Keratinocyte (primary cell): ENCODE measurements around the gene ACSF3. TPM values are rescaled to one million over a fixed set of nuclear protein-coding genes. Genes with fewer than 3 reads are reported as not detected.

Experiments
- DNase-seq: peaks from one replicate; pipeline ENCODE4 v3.0.0-alpha.2; 2011; ENCODE audit warnings: low read depth, missing footprints, low spot score
- FAIRE-seq: peaks from 2 replicates; lab custom pipeline; 2011; peaks lifted over from hg19 to GRCh38; lab: Jason Lieb, UNC
- H2AFZ ChIP-seq: 2 replicates; pipeline ENCODE4 v1.6.0; 2012; ENCODE audit warnings: low read length, control low read depth, inconsistent platforms; ENCODE audit not compliant: control insufficient read depth
- H3K27ac ChIP-seq: 2 replicates; pipeline ENCODE4 v1.5.1; 2011; ENCODE audit warnings: low read length; ENCODE audit not compliant: control insufficient read depth, insufficient read depth
- H3K27me3 ChIP-seq: 3 replicates; pipeline ENCODE4 v1.6.0; 2011; ENCODE audit warnings: low read length; ENCODE audit not compliant: control insufficient read depth, insufficient read depth; ENCODE audit errors: extremely low read depth
- H3K36me3 ChIP-seq, 2 experiments: 2 replicates in 1 of 2; 3 replicates in 1 of 2; pipeline ENCODE4 v1.5.1; 2011; ENCODE audit warnings: low read length in 2 of 2, mild to moderate bottlenecking in 1 of 2; ENCODE audit not compliant: control insufficient read depth in 2 of 2, insufficient read depth in 2 of 2; ENCODE audit errors: extremely low read depth in 1 of 2
- H3K4me1 ChIP-seq: 3 replicates; pipeline ENCODE4 v1.5.1; 2011; ENCODE audit warnings: low read length; ENCODE audit not compliant: control insufficient read depth, insufficient read depth; ENCODE audit errors: extremely low read depth
- H3K4me2 ChIP-seq: 3 replicates; pipeline ENCODE4 v1.6.0; 2011; ENCODE audit warnings: low read depth, low read length; ENCODE audit not compliant: control insufficient read depth, insufficient read depth; ENCODE audit errors: extremely low read depth
- H3K4me3 ChIP-seq, 3 experiments: fragments of 200-600 bp in 1 of 3; sonication (generic) in 1 of 3; 2 replicates in 2 of 3; 3 replicates in 1 of 3; pipeline ENCODE4 v1.5.1; 2011 to 2016; ENCODE audit warnings: low read length in 3 of 3, mild to moderate bottlenecking in 3 of 3, control low read depth in 2 of 3, inconsistent platforms in 1 of 3, low read depth in 1 of 3, mixed read lengths in 1 of 3, mixed run types in 1 of 3, moderate library complexity in 1 of 3; ENCODE audit not compliant: control insufficient read depth in 2 of 3, insufficient read depth in 2 of 3; ENCODE audit errors: extremely low read depth in 1 of 3
- H3K79me2 ChIP-seq: 2 replicates; pipeline ENCODE4 v1.6.0; 2012; ENCODE audit warnings: low read length; ENCODE audit not compliant: control insufficient read depth, insufficient read depth
- H3K9ac ChIP-seq: 3 replicates; pipeline ENCODE4 v1.6.0; 2011; ENCODE audit warnings: low read length; ENCODE audit not compliant: control insufficient read depth, insufficient read depth; ENCODE audit errors: extremely low read depth
- H3K9me1 ChIP-seq: 3 replicates; pipeline ENCODE4 v1.6.0; 2011; ENCODE audit warnings: low read length; ENCODE audit not compliant: control insufficient read depth, insufficient read depth; ENCODE audit errors: extremely low read depth
- H3K9me3 ChIP-seq: 2 replicates; pipeline ENCODE4 v1.5.1; 2012; ENCODE audit warnings: low read depth, low read length; ENCODE audit not compliant: control insufficient read depth
- H4K20me1 ChIP-seq: 3 replicates; pipeline ENCODE4 v1.6.0; 2011; ENCODE audit warnings: low read length; ENCODE audit not compliant: control insufficient read depth, insufficient read depth; ENCODE audit errors: extremely low read depth
- EZH2 ChIP-seq: IDR thresholded peaks from one replicate; pipeline ENCODE4 v1.6.1; 2012; ENCODE audit warnings: inconsistent platforms, mild to moderate bottlenecking, low read length, moderate library complexity
- dilution Hi-C: fragments of 300-500 bp; cut with MboI; formaldehyde crosslinking; loops from one replicate; pipeline ENCODE4 v1.7.0; 2020; ENCODE audit warnings: low sequenced_read_pairs; ENCODE audit not compliant: extremely low pct_ligation_motif_present
- polyA plus RNA-seq, 5 experiments: library from polyadenylated mRNA; depleted of rRNA in 3 of 5; stranded (reverse) in 3 of 5; stranded (forward) in 1 of 5; unstranded in 1 of 5; fragments of >200 nt; gene quantifications; 1 replicate in 1 of 5; 2 replicates in 3 of 5; 3 replicates in 1 of 5; pipeline versions ENCODE4 v1.2.1 to v1.2.3, GENCODE V29; 2011 to 2012; ENCODE audit warnings: missing spikeins in 2 of 5, low read depth in 1 of 5, low replicate concordance in 1 of 5
- TF ChIP-seq, protein P1 (sequence below), 3 experiments: IDR thresholded peaks in 1 of 3; conservative IDR thresholded peaks in 1 of 3; optimal IDR thresholded peaks in 1 of 3; 2 replicates in 2 of 3; 3 replicates in 1 of 3; pipeline versions ENCODE3 to v1.5.1; 2011; ENCODE audit warnings: low read length in 3 of 3, mild to moderate bottlenecking in 3 of 3, moderate library complexity in 2 of 3, control low read depth in 1 of 3, inconsistent platforms in 1 of 3; ENCODE audit not compliant: insufficient read depth in 2 of 3; ENCODE audit errors: extremely low read depth in 1 of 3

ACSF3 gene
- polyA plus RNA-seq, 1 donor (not counting 4 experiments of a cell fraction or from before 2014, with no cell fraction given) = 13.4 TPM

DNA sequence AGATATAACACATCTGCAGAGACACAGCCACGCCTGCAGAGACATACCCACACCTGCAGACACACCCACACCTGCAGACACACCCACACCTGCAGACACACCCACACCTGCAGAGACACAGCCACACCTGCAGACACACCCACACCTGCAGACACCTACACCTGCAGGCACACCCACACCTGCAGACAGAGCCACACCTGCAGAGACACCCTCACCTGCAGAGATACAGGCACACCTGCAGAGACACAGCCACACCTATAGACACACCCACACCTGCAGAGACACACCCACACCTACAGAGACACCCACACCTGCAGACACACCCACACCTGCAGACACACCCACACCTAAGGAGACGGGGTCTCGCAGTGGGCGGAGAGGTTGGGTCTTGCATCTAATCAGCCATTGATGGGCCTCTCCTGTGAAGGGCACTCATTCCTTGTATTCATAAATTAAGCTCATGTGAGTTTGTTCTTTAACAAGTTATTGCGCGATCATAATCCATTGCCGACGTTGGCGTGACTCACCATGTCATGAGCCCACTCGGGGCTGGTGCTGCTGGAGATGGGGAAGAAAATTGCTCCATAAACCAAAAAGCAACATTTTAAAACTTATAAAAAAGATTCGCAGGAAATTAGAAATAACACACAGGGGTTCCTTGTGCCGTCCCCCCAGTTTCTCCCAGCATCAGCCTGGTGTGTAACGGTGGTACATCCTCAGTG is 49.0 kb downstream of the ACSF3 start:
- no peak overlapping the region for H3K4me2 ChIP-seq
- dilution Hi-C loops = no loop called here
- no peak for FAIRE-seq
- TF ChIP-seq EZH2 = no peak
- no peaks in the 10 kb centered on the region for H3K9me1 ChIP-seq
- H3K9ac ChIP-seq = no peak overlapping the region
- H3K27me3 ChIP-seq = no peaks in the 10 kb centered on the region
- no peaks in the 10 kb centered on the region for H3K79me2 ChIP-seq
- no peak for DNase-seq
- H3K9me3 ChIP-seq = no peaks in the 10 kb centered on the region
- H3K27ac ChIP-seq = no peak overlapping the region
- H3K36me3 ChIP-seq = peaks cover 3 to 7% of the 10 kb centered on the region in 2 experiments
- H4K20me1 ChIP-seq = no peaks in the 10 kb centered on the region
- H3K4me3 ChIP-seq = no peak overlapping the region
- no peaks in the 10 kb centered on the region for H3K4me1 ChIP-seq
- no peak overlapping the region for H2AFZ ChIP-seq

DNA sequence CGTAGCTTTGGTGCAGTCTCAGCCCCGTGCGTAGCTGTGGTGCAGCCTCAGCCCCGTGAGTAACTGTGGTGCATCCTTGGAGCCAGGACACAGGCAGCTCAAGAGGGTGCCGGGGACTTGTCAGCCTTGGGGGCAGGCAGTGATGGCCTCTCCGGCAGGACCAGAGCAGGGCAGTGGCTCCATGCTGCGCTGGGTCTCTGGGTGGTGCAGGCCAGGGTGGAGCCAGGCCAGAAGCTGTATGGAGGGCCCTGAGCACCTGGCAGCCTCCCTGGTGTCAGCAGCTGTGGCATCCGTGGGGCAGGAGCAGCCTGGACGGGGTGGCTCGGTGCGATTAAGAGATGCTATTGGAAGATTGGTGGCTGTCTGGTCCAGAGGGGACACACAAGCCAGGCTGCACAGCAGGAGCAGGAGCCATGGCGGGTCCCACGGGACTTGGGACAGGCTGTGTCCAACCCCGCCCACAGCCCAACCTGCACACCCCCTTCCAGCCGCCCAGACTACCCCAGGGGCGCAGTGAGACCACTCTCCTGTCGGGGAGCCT is 49.6 kb downstream of the ACSF3 start:
- no peak for TF ChIP-seq EZH2
- TF ChIP-seq, protein P1, sequence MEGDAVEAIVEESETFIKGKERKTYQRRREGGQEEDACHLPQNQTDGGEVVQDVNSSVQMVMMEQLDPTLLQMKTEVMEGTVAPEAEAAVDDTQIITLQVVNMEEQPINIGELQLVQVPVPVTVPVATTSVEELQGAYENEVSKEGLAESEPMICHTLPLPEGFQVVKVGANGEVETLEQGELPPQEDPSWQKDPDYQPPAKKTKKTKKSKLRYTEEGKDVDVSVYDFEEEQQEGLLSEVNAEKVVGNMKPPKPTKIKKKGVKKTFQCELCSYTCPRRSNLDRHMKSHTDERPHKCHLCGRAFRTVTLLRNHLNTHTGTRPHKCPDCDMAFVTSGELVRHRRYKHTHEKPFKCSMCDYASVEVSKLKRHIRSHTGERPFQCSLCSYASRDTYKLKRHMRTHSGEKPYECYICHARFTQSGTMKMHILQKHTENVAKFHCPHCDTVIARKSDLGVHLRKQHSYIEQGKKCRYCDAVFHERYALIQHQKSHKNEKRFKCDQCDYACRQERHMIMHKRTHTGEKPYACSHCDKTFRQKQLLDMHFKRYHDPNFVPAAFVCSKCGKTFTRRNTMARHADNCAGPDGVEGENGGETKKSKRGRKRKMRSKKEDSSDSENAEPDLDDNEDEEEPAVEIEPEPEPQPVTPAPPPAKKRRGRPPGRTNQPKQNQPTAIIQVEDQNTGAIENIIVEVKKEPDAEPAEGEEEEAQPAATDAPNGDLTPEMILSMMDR (optimal IDR thresholded peaks at IDR 0.05 in 1 of 3, IDR thresholded peaks at IDR 0.05 in 1 of 3, conservative IDR thresholded peaks at IDR 0.05 in 1 of 3; ENCODE audit: extremely low read depth in 1 of 3, insufficient read depth in 2 of 3, low read length in 3 of 3) = no peak
- peaks cover 3 to 5% of the 10 kb centered on the region in 2 experiments for H3K36me3 ChIP-seq
- H3K9me3 ChIP-seq = peaks cover under 1% of the 10 kb centered on the region
- H3K9ac ChIP-seq = no peak overlapping the region
- H3K4me3 ChIP-seq = no peak overlapping the region
- FAIRE-seq = no peak
- H3K9me1 ChIP-seq = no peaks in the 10 kb centered on the region
- H3K4me2 ChIP-seq = no peak overlapping the region
- H3K4me1 ChIP-seq = no peaks in the 10 kb centered on the region
- dilution Hi-C loops = no loop called here
- no peak for DNase-seq
- no peaks in the 10 kb centered on the region for H3K27me3 ChIP-seq
- H3K79me2 ChIP-seq = no peaks in the 10 kb centered on the region
- H3K27ac ChIP-seq = no peak overlapping the region
- no peak overlapping the region for H2AFZ ChIP-seq
- no peaks in the 10 kb centered on the region for H4K20me1 ChIP-seq
